DND-41 (cell line): ENCODE data around the gene ITGA8.

Experiments used
- ATAC-seq: fragments of 200-7000 bp; cut with Tn5 transposase; 3 replicates; pipeline ENCODE4 v1.9.1; 2021; ENCODE audit warnings: low read depth; ENCODE audit not compliant: insufficient read depth
- DNase-seq: peaks from one replicate; pipeline ENCODE4 v3.0.0-alpha.2; 2020
- H2AFZ ChIP-seq: 2 replicates; pipeline ENCODE4 v1.6.0; 2012; ENCODE audit warnings: low read depth, low read length
- H3K27ac ChIP-seq: 2 replicates; pipeline ENCODE4 v1.5.1; 2012; ENCODE audit warnings: low read length, inconsistent platforms
- H3K27me3 ChIP-seq: fragments of 200-600 bp; sonication (generic); 2 replicates; pipeline ENCODE4 v1.6.0; 2012; ENCODE audit warnings: low read length, mild to moderate bottlenecking, inconsistent platforms; ENCODE audit not compliant: insufficient read depth, poor library complexity
- H3K36me3 ChIP-seq: 2 replicates; pipeline ENCODE4 v1.5.1; 2012; ENCODE audit warnings: low read length, inconsistent platforms; ENCODE audit not compliant: insufficient read depth
- H3K4me1 ChIP-seq: 2 replicates; pipeline ENCODE4 v1.5.1; 2012; ENCODE audit warnings: mild to moderate bottlenecking, low read length; ENCODE audit not compliant: insufficient read depth
- H3K4me2 ChIP-seq: 2 replicates; pipeline ENCODE4 v1.6.0; 2012; ENCODE audit warnings: mild to moderate bottlenecking, moderate library complexity, low read length, inconsistent platforms; ENCODE audit not compliant: insufficient read depth
- H3K4me3 ChIP-seq, 2 experiments: fragments of 200-600 bp in 1 of 2; shearing (Covaris generic) in 1 of 2; 2 replicates each; pipeline ENCODE4 v1.5.1; 2012 to 2016; ENCODE audit warnings: inconsistent platforms in 2 of 2, low read length in 2 of 2, mild to moderate bottlenecking in 2 of 2, low read depth in 1 of 2, moderate library complexity in 1 of 2
- H3K79me2 ChIP-seq: 2 replicates; pipeline ENCODE4 v1.6.0; 2012; ENCODE audit warnings: low read length, inconsistent platforms; ENCODE audit not compliant: insufficient read depth
- H3K9ac ChIP-seq: 2 replicates; pipeline ENCODE4 v1.6.0; 2012; ENCODE audit warnings: low read depth, mild to moderate bottlenecking, inconsistent platforms, low read length, moderate library complexity
- H3K9me3 ChIP-seq: 2 replicates; pipeline ENCODE4 v1.5.1; 2012; ENCODE audit warnings: low read length, moderate library complexity, mild to moderate bottlenecking, inconsistent platforms; ENCODE audit not compliant: insufficient read depth, severe bottlenecking
- H4K20me1 ChIP-seq: 2 replicates; pipeline ENCODE4 v1.6.0; 2012; ENCODE audit warnings: low read length; ENCODE audit not compliant: insufficient read depth
- EZH2 ChIP-seq: IDR thresholded peaks from 3 replicates; pipeline ENCODE4 v1.6.1; 2012; ENCODE audit warnings: borderline replicate concordance, low read depth, mild to moderate bottlenecking, moderate library complexity, low read length, inconsistent platforms; ENCODE audit not compliant: severe bottlenecking
- TF ChIP-seq, protein P1 (sequence below): IDR thresholded peaks from 2 replicates; pipeline ENCODE4 v1.5.1; 2012; ENCODE audit warnings: borderline replicate concordance, low read length, moderate library complexity, mild to moderate bottlenecking; ENCODE audit not compliant: poor library complexity, severe bottlenecking; ENCODE audit errors: extremely low read depth

Gene ITGA8

GRCh38 chr10:15670880-15671279 is 48.8 kb downstream of the ITGA8 start:
- Histone ChIP-seq H4K20me1 (no peaks in the 10 kb centered on the region), H3K4me2 (no peak overlapping the region), H3K36me3 (no peaks in the 10 kb centered on the region), H3K27ac (no peak overlapping the region), H3K9ac (no peak overlapping the region), H3K9me3 (no peaks in the 10 kb centered on the region), H2AFZ (no peak overlapping the region), H3K4me3 (no peak overlapping the region), H3K27me3 (no peaks in the 10 kb centered on the region), H3K79me2 (no peaks in the 10 kb centered on the region), H3K4me1 (no peaks in the 10 kb centered on the region)
- no peak for DNase-seq
- TF ChIP-seq, protein P1, sequence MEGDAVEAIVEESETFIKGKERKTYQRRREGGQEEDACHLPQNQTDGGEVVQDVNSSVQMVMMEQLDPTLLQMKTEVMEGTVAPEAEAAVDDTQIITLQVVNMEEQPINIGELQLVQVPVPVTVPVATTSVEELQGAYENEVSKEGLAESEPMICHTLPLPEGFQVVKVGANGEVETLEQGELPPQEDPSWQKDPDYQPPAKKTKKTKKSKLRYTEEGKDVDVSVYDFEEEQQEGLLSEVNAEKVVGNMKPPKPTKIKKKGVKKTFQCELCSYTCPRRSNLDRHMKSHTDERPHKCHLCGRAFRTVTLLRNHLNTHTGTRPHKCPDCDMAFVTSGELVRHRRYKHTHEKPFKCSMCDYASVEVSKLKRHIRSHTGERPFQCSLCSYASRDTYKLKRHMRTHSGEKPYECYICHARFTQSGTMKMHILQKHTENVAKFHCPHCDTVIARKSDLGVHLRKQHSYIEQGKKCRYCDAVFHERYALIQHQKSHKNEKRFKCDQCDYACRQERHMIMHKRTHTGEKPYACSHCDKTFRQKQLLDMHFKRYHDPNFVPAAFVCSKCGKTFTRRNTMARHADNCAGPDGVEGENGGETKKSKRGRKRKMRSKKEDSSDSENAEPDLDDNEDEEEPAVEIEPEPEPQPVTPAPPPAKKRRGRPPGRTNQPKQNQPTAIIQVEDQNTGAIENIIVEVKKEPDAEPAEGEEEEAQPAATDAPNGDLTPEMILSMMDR, result no peak
- no peak for TF ChIP-seq EZH2
- ATAC-seq, result no peak

DNA sequence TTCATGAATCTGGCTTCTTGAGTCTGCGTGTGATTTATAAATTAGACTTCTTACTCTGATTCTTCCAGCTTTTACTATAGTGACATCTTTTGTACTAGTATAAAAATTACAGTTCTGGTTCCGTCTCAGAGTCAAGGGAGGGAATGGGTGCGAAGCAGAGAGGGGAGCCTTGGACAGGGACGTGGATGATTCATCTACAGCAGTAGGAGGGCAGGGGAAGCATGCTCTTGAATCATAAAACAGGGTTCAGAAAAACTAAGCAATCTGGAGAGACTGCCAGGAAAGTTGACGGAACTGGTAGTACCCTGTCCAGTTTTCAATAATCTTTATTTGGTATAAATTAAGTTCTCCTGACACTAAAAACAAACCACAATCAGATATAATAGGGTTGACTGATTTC is 58.1 kb downstream of the ITGA8 start:
- no peak overlapping the region for H2AFZ ChIP-seq
- H3K27me3 ChIP-seq, result no peaks in the 10 kb centered on the region
- ATAC-seq, result no peak
- H4K20me1 ChIP-seq, result no peaks in the 10 kb centered on the region
- no peaks in the 10 kb centered on the region for H3K36me3 ChIP-seq
- DNase-seq, result no peak
- no peak overlapping the region for H3K4me2 ChIP-seq
- TF ChIP-seq EZH2, result no peak
- TF ChIP-seq, protein P1, result no peak
- H3K9me3 ChIP-seq, result no peaks in the 10 kb centered on the region
- H3K4me1 ChIP-seq, result no peaks in the 10 kb centered on the region
- H3K9ac ChIP-seq, result no peak overlapping the region
- no peaks in the 10 kb centered on the region for H3K79me2 ChIP-seq
- H3K27ac ChIP-seq, result no peak overlapping the region
- H3K4me3 ChIP-seq, result no peak overlapping the region

DNA sequence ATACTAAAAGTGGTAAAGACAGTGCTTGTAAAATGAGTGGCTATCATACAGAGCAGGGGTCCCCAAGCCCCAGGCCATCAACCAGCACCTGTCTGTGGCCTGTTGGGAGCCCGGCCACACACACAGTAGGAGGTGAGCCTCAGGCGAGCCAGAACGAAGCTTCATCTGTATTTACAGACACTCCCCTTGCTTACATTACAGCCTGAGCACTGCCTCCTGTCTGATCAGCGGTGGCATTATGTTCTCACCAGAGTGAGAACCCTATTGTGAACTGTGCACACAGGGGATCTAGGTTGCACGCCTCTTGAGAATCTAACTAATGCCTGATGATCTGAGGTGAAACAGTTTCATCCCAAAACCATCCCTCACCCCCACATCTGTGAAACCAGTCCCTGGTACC is 58.7 kb downstream of the ITGA8 start:
- Histone ChIP-seq H3K27ac (no peak overlapping the region), H3K9ac (no peak overlapping the region), H2AFZ (no peak overlapping the region), H3K4me1 (no peaks in the 10 kb centered on the region), H3K9me3 (no peaks in the 10 kb centered on the region), H3K4me3 (no peak overlapping the region), H4K20me1 (no peaks in the 10 kb centered on the region), H3K79me2 (no peaks in the 10 kb centered on the region), H3K4me2 (no peak overlapping the region), H3K36me3 (no peaks in the 10 kb centered on the region), H3K27me3 (no peaks in the 10 kb centered on the region)
- DNase-seq (no peak), ATAC-seq (no peak)
- TF ChIP-seq, protein P1, result no peak
- no peak for TF ChIP-seq EZH2

DNA sequence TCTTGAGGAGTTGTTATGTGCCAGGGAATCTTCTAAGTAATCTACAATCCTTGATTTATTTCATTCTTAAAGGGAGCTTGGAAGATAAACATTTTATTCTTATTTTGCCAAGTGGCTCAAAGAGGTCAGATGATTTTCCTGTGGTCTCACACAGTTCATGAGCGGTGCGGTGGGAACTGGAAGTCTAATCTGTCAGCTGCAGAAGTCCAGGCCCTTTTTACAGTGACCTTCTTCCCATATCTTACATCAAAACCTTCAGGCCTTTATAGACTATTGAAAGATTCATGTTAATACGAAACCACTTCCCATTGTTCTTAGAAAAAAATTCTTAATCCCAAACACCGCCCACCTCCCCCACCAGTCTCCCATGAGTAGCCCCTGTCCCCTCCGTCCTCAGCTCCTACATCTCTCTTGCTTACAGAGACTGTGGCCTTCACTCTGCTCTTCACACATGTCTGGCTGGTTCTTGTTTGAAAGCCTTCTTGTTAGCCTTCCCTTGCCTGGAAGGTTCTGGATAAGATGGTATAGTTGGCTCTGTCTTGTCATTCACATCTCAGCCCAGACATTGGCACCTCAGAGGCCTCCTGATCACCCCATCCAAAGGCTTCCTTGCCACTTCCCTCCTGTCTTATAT is 61.5 kb downstream of the ITGA8 start:
- Histone ChIP-seq H2AFZ (no peak overlapping the region), H3K27me3 (peaks cover 5% of the 10 kb centered on the region), H3K9me3 (no peaks in the 10 kb centered on the region), H3K4me1 (no peaks in the 10 kb centered on the region), H3K27ac (no peak overlapping the region), H3K4me3 (no peak overlapping the region), H3K36me3 (no peaks in the 10 kb centered on the region), H3K79me2 (no peaks in the 10 kb centered on the region), H4K20me1 (no peaks in the 10 kb centered on the region), H3K9ac (no peak overlapping the region), H3K4me2 (no peak overlapping the region)
- TF ChIP-seq, protein P1, result no peak
- no peak for TF ChIP-seq EZH2
- DNase-seq (no peak), ATAC-seq (no peak)
